Activated naive CD8-positive, alpha-beta T cell treated with anti-CD3 and anti-CD28 coated beads, Interleukin-2, amount 50 U/mL, for 24 hours (primary cell): ENCODE measurements around the gene WFS1.
A peak's percentile ranks its signal among the peaks of the same experiment; 100 is the strongest.

ENCODE experiments used
- ATAC-seq: fragments of 150-1000 bp; cut with Tn5 transposase; one replicate; pipeline ENCODE4 v1.10.0; 2021
- DNase-seq: peaks from one replicate; pipeline ENCODE4 v3.0.0; 2021
- H3K27ac Mint-ChIP-seq: one replicate; pipeline ENCODE4 v1.8.0; 2021; ENCODE audit warnings: mild to moderate bottlenecking, mixed read lengths
- H3K27me3 Mint-ChIP-seq: one replicate; pipeline ENCODE4 v1.8.0; 2021; ENCODE audit warnings: mixed read lengths
- H3K36me3 Mint-ChIP-seq: one replicate; pipeline ENCODE4 v1.8.0; 2021; ENCODE audit warnings: low read depth, mixed read lengths
- H3K4me1 Mint-ChIP-seq: one replicate; pipeline ENCODE4 v1.8.0; 2021; ENCODE audit warnings: mixed read lengths
- H3K4me3 Mint-ChIP-seq: one replicate; pipeline ENCODE4 v1.8.0; 2021; ENCODE audit warnings: mild to moderate bottlenecking, moderate library complexity, mixed read lengths
- H3K9me3 Mint-ChIP-seq: one replicate; pipeline ENCODE4 v1.8.0; 2021; ENCODE audit warnings: mixed read lengths

Gene WFS1

GRCh38 chr4:6332042-6332668 is 62.5 kb downstream of the WFS1 start:
- no peak for ATAC-seq
- Mint-ChIP-seq H3K36me3 (no peaks in the 10 kb centered on the region), H3K4me1 (no peaks in the 10 kb centered on the region), H3K9me3 (no peaks in the 10 kb centered on the region), H3K27ac (no peak overlapping the region), H3K27me3 (peaks cover 25% of the 10 kb centered on the region), H3K4me3 (no peak overlapping the region)
- peak; percentile 38 for DNase-seq

DNA sequence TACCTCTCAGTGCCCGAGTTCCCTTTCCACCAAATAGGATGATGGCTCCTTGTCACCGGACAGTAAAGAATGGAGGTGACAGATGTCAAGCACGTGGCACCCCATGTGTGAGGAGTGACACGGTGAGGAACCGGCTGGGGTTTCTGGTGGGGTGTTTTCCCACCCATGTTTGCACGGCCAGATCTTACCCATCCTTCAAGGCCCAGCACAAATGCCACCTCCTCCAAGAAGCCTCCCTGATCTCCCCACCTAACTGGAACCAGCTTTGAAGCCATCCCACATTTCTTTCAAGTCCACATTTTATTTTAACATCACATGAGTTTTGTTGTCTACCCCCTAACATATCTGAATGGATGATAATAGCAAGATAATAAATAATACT is 63.0 kb downstream of the WFS1 start:
- Mint-ChIP-seq H3K4me1 (peaks cover 3% of the 10 kb centered on the region), H3K4me3 (no peak overlapping the region), H3K9me3 (no peaks in the 10 kb centered on the region), H3K36me3 (no peaks in the 10 kb centered on the region), H3K27me3 (peaks cover 30% of the 10 kb centered on the region), H3K27ac (no peak overlapping the region)
- ATAC-seq (no peak), DNase-seq (no peak)

GRCh38 chr4:6333301-6334202 is 63.9 kb downstream of the WFS1 start:
- no peaks in the 10 kb centered on the region for H3K36me3 Mint-ChIP-seq
- DNase-seq: peak; percentile 33
- no peak overlapping the region for H3K27ac Mint-ChIP-seq
- peaks cover 34% of the 10 kb centered on the region for H3K27me3 Mint-ChIP-seq
- H3K4me1 Mint-ChIP-seq: peaks cover 12% of the 10 kb centered on the region
- ATAC-seq: no peak
- H3K9me3 Mint-ChIP-seq: no peaks in the 10 kb centered on the region
- H3K4me3 Mint-ChIP-seq: no peak overlapping the region

DNA sequence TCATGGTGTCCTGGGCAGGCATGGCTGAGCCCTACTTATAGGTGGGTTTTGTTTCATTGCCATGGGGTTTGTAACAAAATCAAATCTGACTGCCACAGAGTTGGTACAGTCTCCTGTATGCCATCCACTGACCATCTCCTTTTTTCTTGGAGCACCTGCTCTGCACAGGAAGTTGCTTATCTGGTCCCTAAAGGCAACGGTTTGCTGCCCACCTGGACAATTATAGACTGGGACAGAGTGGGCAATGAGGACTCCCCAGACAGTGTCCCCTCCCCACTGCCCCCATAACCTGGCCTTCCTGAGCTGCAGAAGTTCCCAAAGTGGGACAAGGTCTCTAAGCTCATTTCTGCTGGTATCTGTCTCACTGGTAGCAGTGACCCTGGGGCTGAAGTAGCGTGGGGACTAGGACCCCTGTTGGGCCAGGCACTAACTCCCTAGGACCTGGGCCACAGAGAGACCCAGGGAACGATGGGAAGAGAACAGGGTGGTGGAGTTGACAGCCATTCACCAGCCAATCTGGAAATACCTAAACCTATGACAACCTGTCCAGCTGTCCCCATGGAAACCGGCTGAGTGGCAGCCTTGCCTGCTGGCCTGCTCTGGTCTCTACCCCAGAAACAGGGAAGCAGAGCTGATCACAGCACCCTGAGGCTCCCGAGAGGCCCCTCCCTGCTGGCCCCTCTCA is 64.7 kb downstream of the WFS1 start:
- Mint-ChIP-seq H3K27ac (no peak overlapping the region), H3K4me3 (no peak overlapping the region), H3K9me3 (no peaks in the 10 kb centered on the region), H3K36me3 (no peaks in the 10 kb centered on the region), H3K27me3 (peaks cover 38% of the 10 kb centered on the region), H3K4me1 (peaks cover 13% of the 10 kb centered on the region)
- no peak for DNase-seq
- ATAC-seq: no peak

DNA sequence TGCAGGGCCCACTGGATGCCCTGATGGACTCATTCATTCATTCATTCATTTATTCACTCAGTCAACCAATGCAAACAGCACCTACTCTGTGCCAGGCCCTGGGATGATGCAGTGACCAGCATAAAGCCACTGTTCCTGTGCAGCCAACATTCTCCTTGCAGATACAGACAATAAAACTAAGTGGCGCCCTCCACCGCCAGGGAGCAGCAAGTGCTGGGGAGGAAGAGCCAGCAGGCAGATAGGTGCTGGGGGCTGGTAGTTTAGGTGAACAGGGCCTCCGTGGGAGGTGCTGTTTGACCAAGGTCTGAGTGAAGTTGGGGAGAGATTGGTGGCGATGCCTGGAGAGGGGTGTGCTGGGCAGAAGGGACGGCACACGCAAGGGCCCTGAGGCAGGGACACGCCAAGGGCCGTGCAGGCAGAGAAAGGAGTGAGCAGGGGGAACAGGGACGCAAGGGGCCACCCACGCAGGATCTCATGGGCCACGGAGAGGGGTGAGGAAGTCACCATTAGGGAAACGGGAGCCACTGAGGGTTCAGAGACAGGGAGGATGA is 65.5 kb downstream of the WFS1 start:
- no peak for DNase-seq
- no peaks in the 10 kb centered on the region for H3K36me3 Mint-ChIP-seq
- H3K4me3 Mint-ChIP-seq: no peak overlapping the region
- ATAC-seq: no peak
- H3K27me3 Mint-ChIP-seq: peaks cover 39% of the 10 kb centered on the region
- no peaks in the 10 kb centered on the region for H3K9me3 Mint-ChIP-seq
- H3K27ac Mint-ChIP-seq: no peak overlapping the region
- H3K4me1 Mint-ChIP-seq: peaks cover 13% of the 10 kb centered on the region

DNA sequence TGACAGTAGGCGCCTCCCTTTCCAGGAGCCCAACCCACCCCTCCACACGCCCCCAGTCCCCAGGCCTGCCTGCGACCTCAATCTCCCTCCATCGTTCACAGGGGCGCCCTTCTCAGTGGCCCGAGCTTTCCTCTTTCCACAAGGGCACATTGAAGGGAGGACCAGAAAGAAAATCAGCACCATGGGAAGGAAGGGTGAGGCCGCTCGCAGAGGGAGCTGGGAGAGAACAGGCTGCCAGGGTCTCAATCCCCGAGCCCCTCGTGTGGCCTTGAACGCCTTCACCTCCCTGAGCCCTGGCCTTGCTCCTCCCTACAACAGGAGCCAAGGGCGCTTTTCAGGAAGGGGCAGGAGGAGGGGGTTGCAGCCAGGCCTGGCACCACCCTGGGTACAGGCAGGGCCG is 66.5 kb downstream of the WFS1 start:
- no peak overlapping the region for H3K27ac Mint-ChIP-seq
- H3K9me3 Mint-ChIP-seq: no peaks in the 10 kb centered on the region
- no peak for ATAC-seq
- peaks cover 13% of the 10 kb centered on the region for H3K4me1 Mint-ChIP-seq
- no peaks in the 10 kb centered on the region for H3K36me3 Mint-ChIP-seq
- no peak for DNase-seq
- H3K4me3 Mint-ChIP-seq: no peak overlapping the region
- H3K27me3 Mint-ChIP-seq: peaks cover 44% of the 10 kb centered on the region

DNA sequence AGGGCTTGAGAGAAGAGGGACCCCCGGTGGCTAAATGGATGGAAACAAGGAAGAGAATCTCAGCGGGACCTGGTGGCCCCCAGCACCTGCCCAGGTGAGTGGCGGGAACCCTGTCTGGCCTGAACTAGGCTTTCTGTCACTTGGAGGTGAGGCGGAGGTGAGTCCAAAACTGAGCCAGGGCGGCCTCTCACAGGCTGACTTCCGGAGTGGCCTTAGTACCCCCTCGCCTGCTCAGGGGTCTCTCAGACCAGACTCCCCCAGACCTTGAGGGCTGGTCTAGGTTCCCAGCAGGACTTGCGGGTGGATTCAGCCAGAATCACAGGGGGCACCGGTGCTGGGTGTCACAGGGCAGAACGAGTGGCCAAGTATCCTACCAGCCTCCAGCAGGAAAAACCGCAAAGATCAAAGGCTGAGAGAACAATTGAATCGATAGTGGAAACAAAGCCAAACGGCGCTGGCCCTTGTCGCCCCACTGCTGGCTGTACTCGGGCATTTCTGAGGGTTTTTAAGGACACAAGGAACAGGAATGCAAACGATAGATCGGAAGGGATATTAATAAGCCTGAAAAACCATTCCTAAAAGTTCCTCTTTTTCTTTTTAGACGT is 67.8 kb downstream of the WFS1 start:
- Mint-ChIP-seq H3K4me3 (no peak overlapping the region), H3K4me1 (peaks cover 13% of the 10 kb centered on the region), H3K27ac (no peak overlapping the region), H3K36me3 (no peaks in the 10 kb centered on the region), H3K9me3 (no peaks in the 10 kb centered on the region), H3K27me3 (peaks cover 47% of the 10 kb centered on the region)
- ATAC-seq: no peak
- no peak for DNase-seq

DNA sequence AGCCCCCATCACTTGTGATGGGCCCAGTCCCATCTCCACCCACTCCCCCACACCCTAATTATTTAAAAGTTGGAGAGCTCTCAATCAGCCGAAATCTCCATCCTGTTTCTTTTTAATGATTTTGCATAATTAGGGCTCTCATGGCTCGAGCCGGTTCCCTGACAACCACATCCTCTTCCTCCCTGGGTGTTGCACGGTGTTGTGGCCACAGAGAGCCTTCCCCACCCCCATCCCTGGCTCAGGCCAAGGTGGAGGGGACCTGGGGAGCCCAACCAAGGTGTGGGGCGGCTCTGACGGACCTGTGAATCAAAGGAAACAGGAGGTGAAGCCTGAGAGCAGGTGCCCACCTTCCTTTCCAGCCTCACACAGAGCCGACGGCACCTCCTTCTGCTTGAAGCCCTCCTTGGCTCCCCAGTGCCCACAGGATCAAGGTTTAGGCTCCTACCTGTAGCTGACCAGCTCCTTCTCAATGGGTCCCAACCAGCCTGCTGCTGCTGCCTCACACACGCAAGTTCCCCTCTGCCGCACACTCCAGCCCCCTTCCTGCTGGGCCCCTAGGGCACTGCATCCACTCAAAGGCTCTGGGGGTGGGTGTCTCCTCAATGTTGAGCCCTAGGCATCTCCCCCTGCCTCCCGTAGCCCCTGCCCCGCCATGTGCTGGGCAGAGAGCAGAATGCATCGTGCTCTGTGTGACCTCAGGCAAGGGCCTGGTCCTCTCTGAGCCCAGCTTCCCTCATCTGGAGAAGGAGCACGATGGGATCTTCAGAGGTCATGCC is 68.7 kb downstream of the WFS1 start:
- Mint-ChIP-seq H3K27me3 (peaks cover 47% of the 10 kb centered on the region), H3K36me3 (no peaks in the 10 kb centered on the region), H3K27ac (no peak overlapping the region), H3K4me1 (peaks cover 13% of the 10 kb centered on the region), H3K4me3 (no peak overlapping the region), H3K9me3 (no peaks in the 10 kb centered on the region)
- ATAC-seq: no peak
- no peak for DNase-seq

DNA sequence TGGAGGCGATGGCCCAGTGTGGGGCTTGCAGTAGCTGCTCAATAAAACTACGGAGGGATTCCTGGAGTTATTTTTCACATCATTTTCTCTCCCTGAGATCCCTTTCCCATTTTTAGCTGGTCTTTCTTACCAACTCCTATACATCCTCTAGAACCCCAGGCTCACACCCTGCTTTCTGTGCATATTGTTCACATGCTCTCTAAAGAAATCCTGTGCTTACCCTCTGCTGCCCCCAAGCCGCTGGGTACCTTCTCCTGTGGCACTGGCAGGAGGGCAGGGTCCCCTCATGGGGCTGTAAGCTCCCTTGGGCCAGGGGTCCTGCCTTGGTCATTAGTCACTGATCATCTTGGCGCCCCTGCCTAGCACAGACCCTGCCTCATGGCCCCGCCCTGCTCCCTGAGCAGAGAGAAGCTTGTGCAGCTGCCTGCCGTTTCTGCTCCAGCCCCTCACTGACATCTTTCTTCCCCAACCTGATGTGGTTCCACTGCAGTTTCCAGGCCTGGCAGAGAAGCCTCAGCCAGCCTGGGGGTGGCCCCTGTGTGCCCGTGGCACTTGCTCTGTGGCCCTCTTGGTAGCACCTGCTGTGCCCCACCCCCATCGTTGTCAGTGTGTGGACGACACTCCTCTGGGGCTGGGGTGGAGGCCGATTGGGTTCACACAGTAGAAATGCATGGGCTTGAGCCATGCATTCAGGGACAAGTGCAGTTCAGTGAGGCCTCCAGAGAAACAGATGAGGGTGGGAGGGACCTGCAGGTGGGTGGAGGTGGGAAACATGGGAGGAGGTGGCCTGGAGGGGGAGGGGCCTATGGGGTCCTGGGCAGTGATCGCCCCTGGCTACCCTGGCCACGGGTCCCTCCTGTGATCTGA is 69.5 kb downstream of the WFS1 start:
- Mint-ChIP-seq H3K4me3 (no peak overlapping the region), H3K36me3 (no peaks in the 10 kb centered on the region), H3K4me1 (peaks cover 13% of the 10 kb centered on the region), H3K27ac (no peak overlapping the region), H3K9me3 (no peaks in the 10 kb centered on the region), H3K27me3 (peaks cover 43% of the 10 kb centered on the region)
- no peak for ATAC-seq
- no peak for DNase-seq

DNA sequence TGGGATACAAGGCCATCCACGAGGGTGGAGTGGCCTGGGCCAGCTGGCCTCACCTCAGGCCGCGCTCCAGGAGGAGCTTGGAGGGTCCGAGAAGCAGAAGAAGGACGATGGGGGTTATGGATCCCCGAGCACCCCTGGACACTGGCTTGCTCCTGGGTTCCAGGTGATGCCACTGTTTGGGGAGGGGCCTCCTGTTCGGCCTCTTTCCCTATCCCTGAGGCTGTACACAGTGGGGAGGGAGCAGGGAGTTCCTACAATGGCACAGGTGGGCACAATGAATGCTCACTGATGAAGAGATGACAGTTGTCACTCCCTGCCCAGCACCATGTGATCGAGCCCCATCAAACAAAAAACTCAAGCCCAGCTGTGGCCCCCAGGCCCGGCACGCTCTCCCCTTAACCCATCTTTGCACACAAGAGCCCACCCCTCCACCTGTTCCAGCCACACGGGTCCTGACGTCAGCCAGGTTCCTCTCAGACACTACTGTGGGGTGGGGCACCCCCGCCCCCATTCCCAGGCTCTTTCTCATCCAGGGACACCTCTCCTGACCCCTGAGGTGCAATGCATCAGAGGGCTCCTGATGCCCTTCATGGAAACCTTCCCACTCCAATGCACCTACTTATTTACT is 70.3 kb downstream of the WFS1 start:
- no peak overlapping the region for H3K27ac Mint-ChIP-seq
- no peak for DNase-seq
- H3K27me3 Mint-ChIP-seq: peaks cover 41% of the 10 kb centered on the region
- H3K36me3 Mint-ChIP-seq: no peaks in the 10 kb centered on the region
- H3K4me3 Mint-ChIP-seq: no peak overlapping the region
- no peak for ATAC-seq
- H3K4me1 Mint-ChIP-seq: peaks cover 13% of the 10 kb centered on the region
- H3K9me3 Mint-ChIP-seq: no peaks in the 10 kb centered on the region

- peaks cover 36% of the 10 kb centered on the region for H3K27me3 Mint-ChIP-seq
- no peak overlapping the region for H3K27ac Mint-ChIP-seq
- H3K4me1 Mint-ChIP-seq: peaks cover 13% of the 10 kb centered on the region
- no peak overlapping the region for H3K4me3 Mint-ChIP-seq
- no peaks in the 10 kb centered on the region for H3K36me3 Mint-ChIP-seq
- DNase-seq (no peak), ATAC-seq (no peak)
- no peaks in the 10 kb centered on the region for H3K9me3 Mint-ChIP-seq
Measured at GRCh38 chr4:6340446-6341015, 70.9 kb downstream of the WFS1 start.

GRCh38 chr4:6341696-6342095 is 72.0 kb downstream of the WFS1 start:
- Mint-ChIP-seq H3K27ac (no peak overlapping the region), H3K4me3 (no peak overlapping the region), H3K4me1 (peaks cover 13% of the 10 kb centered on the region), H3K27me3 (peaks cover 34% of the 10 kb centered on the region), H3K36me3 (no peaks in the 10 kb centered on the region), H3K9me3 (no peaks in the 10 kb centered on the region)
- no peak for ATAC-seq
- no peak for DNase-seq
